GM18909 (cell line): ENCODE results near the gene PDE5A.

Experiments used
- ATAC-seq: cut with Tn5 transposase; IDR thresholded peaks from one replicate; pipeline ENCODE4 v1.9.1; 2021; ENCODE audit warnings: mild to moderate bottlenecking; ENCODE audit not compliant: unreplicated experiment, poor library complexity

Gene PDE5A

GRCh38 chr4:119592830-119593229 is 35.8 kb downstream of the PDE5A start:
- ATAC-seq: no peak

- no peak for ATAC-seq
Measured at GRCh38 chr4:119589165-119589564, 39.4 kb downstream of the PDE5A start.

GRCh38 chr4:119587796-119588195 is 40.8 kb downstream of the PDE5A start:
- ATAC-seq: no peak

GRCh38 chr4:119585771-119586170 is 42.8 kb downstream of the PDE5A start:
- no peak for ATAC-seq

GRCh38 chr4:119581190-119581873 is 47.3 kb downstream of the PDE5A start:
- no peak for ATAC-seq

DNA sequence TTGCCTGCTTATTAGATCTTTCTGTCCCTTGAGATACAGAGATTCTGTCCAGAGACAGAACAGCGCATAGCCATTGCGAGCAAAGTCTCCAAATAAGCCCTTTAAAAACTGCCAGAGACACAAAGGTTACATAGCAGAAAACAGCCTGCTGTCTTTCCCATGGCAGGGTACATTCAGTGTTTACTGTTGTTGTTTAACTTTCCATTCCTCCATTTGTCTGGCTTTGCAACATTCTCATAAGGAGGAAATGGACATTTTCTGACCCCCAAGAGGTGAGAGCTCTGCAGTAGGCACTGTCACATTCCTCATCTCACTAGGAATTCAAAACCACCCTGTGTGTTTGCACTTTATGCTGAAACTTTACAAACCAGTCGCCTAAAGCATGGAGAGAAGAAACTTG is 48.3 kb downstream of the PDE5A start:
- ATAC-seq: no peak

GRCh38 chr4:119579823-119580222 is 48.8 kb downstream of the PDE5A start:
- ATAC-seq: no peak

DNA sequence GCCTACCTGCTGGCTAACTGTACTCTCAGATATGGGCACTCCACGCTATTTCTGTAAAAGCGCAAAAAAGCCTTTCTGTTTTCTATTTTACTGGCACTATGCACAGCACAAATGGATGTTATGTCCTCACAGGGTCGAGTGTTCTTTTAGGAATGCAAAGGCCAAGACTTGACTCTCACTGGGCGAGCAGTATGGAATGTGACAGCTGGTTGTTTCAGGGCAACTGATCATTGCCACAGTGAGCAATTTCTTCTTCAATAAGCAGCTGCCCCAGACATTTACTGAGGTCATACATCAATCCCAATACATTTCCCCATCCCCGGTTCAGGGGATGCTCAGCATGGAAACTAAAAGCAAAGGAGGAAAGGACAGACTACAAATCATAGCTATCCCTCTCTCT is 58.2 kb downstream of the PDE5A start:
- ATAC-seq: no peak

DNA sequence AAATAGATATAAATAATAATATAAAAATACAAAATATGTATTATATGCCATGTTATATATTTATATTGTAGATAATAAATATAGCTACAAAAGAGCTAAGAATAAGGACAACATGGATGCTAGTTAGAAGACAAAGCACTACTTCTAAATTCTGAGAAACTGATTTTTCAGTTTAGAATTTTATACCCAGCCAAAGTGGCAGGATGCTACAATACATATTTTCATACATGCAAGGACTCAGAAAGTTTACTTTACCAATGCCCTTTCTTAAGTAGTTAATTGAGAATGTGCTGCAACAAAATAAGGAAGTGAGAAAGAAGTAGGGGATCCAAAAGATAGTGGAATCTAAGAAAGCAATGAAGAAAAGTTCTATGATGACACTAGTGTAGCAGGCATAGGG is 64.5 kb downstream of the PDE5A start:
- ATAC-seq: no peak

DNA sequence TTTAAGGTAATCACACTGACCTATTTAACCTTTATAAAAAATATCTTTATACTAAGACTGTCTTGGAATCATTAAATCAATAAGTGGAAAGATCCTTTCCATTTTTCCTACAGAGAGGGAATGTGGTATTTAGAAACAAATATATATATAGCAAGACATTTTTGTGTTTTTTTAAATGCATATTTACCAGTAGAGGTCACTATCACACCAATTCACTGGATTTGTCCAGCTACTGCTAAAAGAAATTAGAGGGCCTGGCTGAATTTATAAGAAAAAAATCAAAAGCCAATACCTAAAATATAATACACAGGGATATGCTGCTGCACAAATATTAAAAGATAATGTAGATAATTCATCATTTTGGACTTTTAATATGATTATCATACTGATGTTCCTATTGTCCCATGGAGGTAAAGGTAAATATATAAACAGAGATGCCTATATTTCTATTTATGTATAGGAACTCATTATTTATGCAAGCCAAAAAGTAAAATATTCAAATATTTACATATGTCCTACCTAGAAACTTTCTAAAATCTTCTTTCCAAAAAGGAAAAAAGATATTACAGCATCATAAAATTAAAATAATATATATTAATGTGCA is 69.5 kb downstream of the PDE5A start:
- no peak for ATAC-seq

DNA sequence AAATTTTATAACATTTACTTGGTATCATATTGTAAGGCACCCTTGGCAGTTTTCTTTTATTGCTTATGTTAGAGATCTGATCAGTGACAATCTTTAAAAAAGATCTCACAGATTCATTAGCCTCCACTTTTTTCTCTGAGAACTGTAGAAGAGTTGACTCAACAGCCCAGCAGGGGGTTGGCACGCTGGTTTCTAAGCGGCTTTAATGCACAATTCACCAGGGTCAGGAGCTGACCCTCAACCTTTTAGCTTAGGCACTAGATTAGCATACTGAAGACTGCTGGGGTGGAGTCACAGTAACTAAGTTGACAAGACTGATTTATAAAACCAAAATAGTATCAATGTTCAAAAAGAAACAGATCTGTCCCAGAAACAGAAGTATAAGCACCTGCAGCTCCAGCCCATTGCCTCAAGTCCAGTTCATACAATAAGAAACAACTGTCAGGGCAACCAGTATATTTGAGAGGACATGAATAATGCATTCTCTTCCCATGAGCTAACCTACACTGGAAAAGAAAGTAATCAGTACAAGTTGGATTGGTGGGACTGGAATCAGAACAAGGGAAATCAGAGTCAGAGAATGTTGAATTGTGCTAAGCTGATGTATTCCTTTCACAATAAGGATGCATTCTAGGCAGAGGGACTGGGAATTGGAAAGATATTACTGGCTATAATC is 77.6 kb downstream of the PDE5A start:
- no peak for ATAC-seq

DNA sequence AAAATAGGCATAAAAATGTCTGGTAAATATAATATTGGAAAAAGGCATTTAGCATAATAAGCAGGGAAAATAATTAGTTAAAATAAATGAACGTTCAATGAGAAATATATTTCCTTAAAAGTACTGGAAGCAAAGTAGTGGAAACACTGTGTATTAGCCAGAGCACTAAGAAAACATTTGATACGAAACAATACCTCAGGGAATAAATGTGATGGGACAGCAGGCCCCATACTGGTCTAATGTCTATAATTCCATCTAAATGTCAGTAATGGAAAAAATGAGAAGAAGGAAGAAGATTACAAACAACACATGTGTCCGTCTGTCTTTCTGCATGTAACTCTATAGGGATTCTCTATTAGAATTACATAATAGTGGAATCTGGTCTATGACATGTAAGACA is 79.0 kb downstream of the PDE5A start:
- ATAC-seq: no peak

GRCh38 chr4:119543779-119544178 is 84.8 kb downstream of the PDE5A start:
- ATAC-seq: no peak

GRCh38 chr4:119543187-119543586 is 85.4 kb downstream of the PDE5A start:
- no peak for ATAC-seq

- peak; percentile 48 for ATAC-seq
Measured at GRCh38 chr4:119540249-119540648, 88.4 kb downstream of the PDE5A start.

GRCh38 chr4:119537586-119537985 is 91.0 kb downstream of the PDE5A start:
- peak; percentile 43 for ATAC-seq

GRCh38 chr4:119536572-119537528 is 91.8 kb downstream of the PDE5A start:
- ATAC-seq: peak; percentile 48

GRCh38 chr4:119532319-119532718 is 96.3 kb downstream of the PDE5A start:
- no peak for ATAC-seq

DNA sequence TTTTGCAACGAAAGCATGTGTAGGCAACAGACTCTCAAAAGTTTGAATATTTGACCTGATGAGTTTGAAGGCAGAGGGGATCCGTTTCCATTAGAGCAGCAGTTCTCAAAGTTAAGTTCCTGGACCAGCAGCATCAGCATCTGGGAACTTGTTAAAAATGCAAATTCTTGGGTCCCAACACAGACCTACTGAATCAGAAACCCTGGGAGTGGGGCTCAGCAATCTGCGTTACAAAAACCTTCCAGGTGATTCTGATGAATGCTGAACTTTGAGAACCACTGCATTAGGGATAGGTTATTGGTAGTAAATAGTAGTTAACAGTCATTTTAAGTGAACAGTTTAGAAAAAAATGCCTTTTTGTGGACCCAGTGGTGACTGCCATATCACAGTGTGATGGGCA is 98.8 kb downstream of the PDE5A start:
- ATAC-seq: no peak

- ATAC-seq: no peak
Measured at GRCh38 chr4:119526786-119527550, 101.6 kb downstream of the PDE5A start.
